B cell (primary cell): ENCODE results near the gene P2RY6. TPM values are rescaled to one million over a fixed set of nuclear protein-coding genes. Genes with fewer than 3 reads are reported as not detected.
"Not testable (repeated sequence)": the region's sequence is repeated elsewhere in the genome, so short reads cannot be mapped to it uniquely, and the experiment has no call there.

ENCODE experiments used
- ATAC-seq: fragments of 200-7000 bp; cut with Tn5 transposase; one replicate; pipeline ENCODE4 v1.10.0; 2021; ENCODE audit warnings: low read depth, mild to moderate bottlenecking, moderate number of reproducible peaks, moderate library complexity
- CTCF ChIA-PET: fragments of 350-600 bp; sonication (Branson Sonifier 250); formaldehyde crosslinking; loops from one replicate; lab custom pipeline; 2021; ENCODE audit warnings: antibody characterized with exemption, inconsistent platforms; lab: Charles Lee
- POLR2A ChIA-PET: fragments of 350-600 bp; sonication (Branson Sonifier 250); formaldehyde crosslinking; loops from one replicate; lab custom pipeline; 2021; ENCODE audit warnings: antibody characterized with exemption; lab: Charles Lee
- DNase-seq: peaks from one replicate; pipeline ENCODE4 v3.0.0; 2013
- H2AFZ ChIP-seq: 2 replicates; pipeline ENCODE4 v1.6.1; 2012; ENCODE audit warnings: mild to moderate bottlenecking, low read depth, low read length; ENCODE audit not compliant: insufficient read depth, poor library complexity, severe bottlenecking
- H3K27ac ChIP-seq, 2 donors: 1 replicate in 1 of 2; 2 replicates in 1 of 2; pipeline ENCODE4 v1.5.1; 2012 to 2013; ENCODE audit warnings: low read length in 2 of 2, mild to moderate bottlenecking in 2 of 2, moderate library complexity in 1 of 2
- H3K27me3 ChIP-seq, 4 experiments: fragments of 200-600 bp in 1 of 4; sonication (generic) in 1 of 4; replicated peaks in 1 of 4; 1 replicate in 2 of 4; 2 replicates in 2 of 4; pipeline versions ENCODE4 v1.6.1 to v1.7.0; 2013 to 2016; ENCODE audit warnings: low read length in 3 of 4, mild to moderate bottlenecking in 2 of 4, mixed read lengths in 1 of 4, moderate library complexity in 1 of 4; ENCODE audit not compliant: insufficient read depth in 4 of 4, control insufficient read depth in 3 of 4; ENCODE audit errors: control extremely low read depth in 1 of 4
- H3K36me3 ChIP-seq, 2 experiments: replicated peaks in 1 of 2; 1 replicate in 1 of 2; 2 replicates in 1 of 2; pipeline versions ENCODE4 v1.6.1 to v1.7.1; 2013; ENCODE audit warnings: low read length in 1 of 2; ENCODE audit not compliant: insufficient read depth in 2 of 2, control insufficient read depth in 1 of 2; ENCODE audit errors: control extremely low read depth in 1 of 2, extremely low read depth in 1 of 2
- H3K4me1 ChIP-seq, 2 donors: fragments of 200-600 bp in 1 of 2; sonication (generic) in 1 of 2; 1 replicate in 1 of 2; 2 replicates in 1 of 2; pipeline versions ENCODE4 v1.5.1 to v1.6.1; 2013 to 2017; ENCODE audit warnings: low read length in 2 of 2; ENCODE audit not compliant: control insufficient read depth in 2 of 2, insufficient read depth in 2 of 2
- H3K4me2 ChIP-seq: replicated peaks from 2 replicates; pipeline ENCODE3; 2012; ENCODE audit warnings: mild to moderate bottlenecking, low read depth, low read length; ENCODE audit not compliant: poor library complexity, severe bottlenecking
- H3K4me3 ChIP-seq, 5 experiments: fragments of 200-600 bp in 1 of 5; sonication (generic) in 1 of 5; 1 replicate in 3 of 5; 2 replicates in 2 of 5; pipeline versions ENCODE4 v1.5.1 to v1.7.0; 2011 to 2016; ENCODE audit warnings: low read length in 4 of 5, mild to moderate bottlenecking in 4 of 5, low read depth in 2 of 5, control low read depth in 1 of 5, moderate library complexity in 1 of 5; ENCODE audit not compliant: insufficient read depth in 1 of 5; ENCODE audit errors: control extremely low read depth in 1 of 5, extremely low read depth in 1 of 5
- H3K79me2 ChIP-seq: fragments of 200-600 bp; sonication (generic); one replicate; pipeline ENCODE4 v1.6.0; 2016; ENCODE audit warnings: low read length; ENCODE audit not compliant: control insufficient read depth, insufficient read depth
- H3K9ac ChIP-seq: fragments of 200-600 bp; sonication (generic); 2 replicates; pipeline ENCODE4 v1.6.1; 2017; ENCODE audit warnings: mild to moderate bottlenecking, low read length, moderate library complexity
- H3K9me3 ChIP-seq, 3 donors: one replicate each; pipeline versions ENCODE4 v1.6.1 to v1.7.1; 2013; ENCODE audit warnings: low read length in 2 of 3; ENCODE audit not compliant: control insufficient read depth in 2 of 3, insufficient read depth in 1 of 3; ENCODE audit errors: control extremely low read depth in 1 of 3
- H4K20me1 ChIP-seq: 2 replicates; pipeline ENCODE4 v1.6.0; 2012; ENCODE audit warnings: mild to moderate bottlenecking, low read length; ENCODE audit not compliant: insufficient read depth, control insufficient read depth, poor library complexity, severe bottlenecking
- H3K27ac Mint-ChIP-seq: one replicate; pipeline ENCODE4 v1.8.0; 2021; ENCODE audit warnings: mixed read lengths
- H3K27me3 Mint-ChIP-seq: one replicate; pipeline ENCODE4 v1.8.0; 2021; ENCODE audit warnings: mixed read lengths
- H3K4me1 Mint-ChIP-seq: one replicate; pipeline ENCODE4 v1.8.0; 2021; ENCODE audit warnings: mixed read lengths
- H3K4me3 Mint-ChIP-seq: one replicate; pipeline ENCODE4 v1.8.0; 2021; ENCODE audit warnings: mixed read lengths
- H3K9me3 Mint-ChIP-seq: one replicate; pipeline ENCODE4 v1.8.0; 2022; ENCODE audit warnings: mixed read lengths; ENCODE audit not compliant: insufficient read depth
- EZH2 ChIP-seq: IDR thresholded peaks from 2 replicates; pipeline ENCODE4 v1.6.1; 2012; ENCODE audit warnings: borderline replicate concordance, low read depth, mild to moderate bottlenecking, moderate library complexity, low read length; ENCODE audit not compliant: insufficient read depth, poor library complexity, severe bottlenecking
- WGBS: methylation state at CpG from one replicate; pipeline ENCODE4 v1.1.5; 2013; ENCODE audit warnings: missing lambda C conversion rate; ENCODE audit not compliant: insufficient coverage; 5-methylcytosine and 5-hydroxymethylcytosine counted together
- intact Hi-C: fragments of 100-400 bp; cut with micrococcal nuclease; formaldehyde crosslinking; loops from one replicate; pipeline ENCODE4 v1.10.0; 2022
- polyA plus RNA-seq: library from polyadenylated mRNA; depleted of rRNA; stranded (reverse); fragments of >200 nt; gene quantifications from 2 replicates; pipeline ENCODE4 v1.2.3, GENCODE V29; 2012
- total RNA-seq, 2 donors: library from RNA; stranded (reverse); fragments of 120-200 nt in 1 of 2; gene quantifications; 1 replicate in 1 of 2; 2 replicates in 1 of 2; pipeline versions ENCODE4 v1.2.3 to v1.2.4, GENCODE V29; 2013 to 2022
- TF ChIP-seq, protein P1 (sequence below): fragments of 200-600 bp; IDR thresholded peaks from one replicate; pipeline ENCODE4 v1.8.0; 2022; ENCODE audit warnings: antibody characterized with exemption, mild to moderate bottlenecking

Gene P2RY6
- total and polyA plus RNA-seq, 2 donors (not counting 1 experiment from before 2014, with no cell fraction given) = 0.25 TPM; not detected in 1

DNA sequence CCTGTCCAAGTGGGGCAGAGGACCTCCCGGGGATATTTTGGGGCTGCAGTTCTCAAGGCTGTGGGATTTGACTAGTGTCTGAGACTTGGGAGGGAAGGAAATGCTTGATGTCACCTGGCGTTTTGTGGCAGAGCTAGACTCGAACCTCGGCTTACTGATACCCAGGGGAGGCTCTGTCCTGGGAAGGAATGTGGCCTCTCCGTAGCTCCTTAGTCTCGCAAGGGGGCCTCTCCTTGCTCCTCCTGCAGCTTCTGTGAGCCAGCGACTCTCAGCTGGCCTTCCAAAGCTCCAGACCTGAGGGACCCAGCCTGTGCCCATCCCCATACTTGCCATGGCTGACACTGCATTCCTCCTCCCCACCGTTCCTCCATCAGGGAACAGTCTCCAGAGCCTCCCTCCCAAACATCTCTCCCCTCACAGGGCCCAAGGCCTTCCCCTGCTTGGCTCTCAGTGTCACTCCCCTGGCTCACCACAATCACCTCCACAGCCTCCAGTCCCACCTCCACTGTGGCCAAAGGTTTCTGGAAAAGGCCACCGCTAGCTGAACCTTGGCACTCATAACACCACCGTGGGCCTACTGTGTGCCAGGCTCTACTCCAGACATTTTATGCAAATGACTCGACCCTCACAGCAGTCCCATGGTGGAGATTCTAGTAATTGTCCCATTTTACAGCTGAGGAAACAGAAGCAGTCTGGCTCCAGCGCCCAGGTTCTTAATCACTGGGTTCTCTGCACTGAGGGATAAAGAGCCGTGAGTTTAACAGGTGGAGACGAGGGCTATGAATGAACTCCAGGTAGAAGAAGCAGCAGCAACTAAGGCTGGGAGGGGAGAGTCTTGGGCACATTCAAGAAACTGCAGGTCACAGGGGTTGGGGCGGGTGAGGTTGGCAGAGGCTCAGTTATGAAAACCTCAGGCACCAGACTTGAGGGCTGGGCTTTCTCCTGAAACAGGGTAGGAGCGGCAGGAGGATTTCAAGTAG is 42.0 kb upstream of the P2RY6 start:
- Mint-ChIP-seq H3K27me3 (no peaks in the 10 kb centered on the region), H3K27ac (no peak overlapping the region), H3K9me3 (no peaks in the 10 kb centered on the region), H3K4me1 (no peaks in the 10 kb centered on the region), H3K4me3 (no peak overlapping the region)
- H3K79me2 ChIP-seq = no peaks in the 10 kb centered on the region
- H3K4me3 ChIP-seq = no peak overlapping the region
- no peak for ATAC-seq
- ChIA-PET CTCF (no interaction called here), POLR2A (no interaction called here)
- no peak overlapping the region for H3K9ac ChIP-seq
- no peak overlapping the region for H2AFZ ChIP-seq
- 80% methylated on average over 14 of the region's 16 CpGs for WGBS
- H3K27me3 ChIP-seq = peaks cover 0 to under 1% (median 0%) of the 10 kb centered on the region in 4 experiments
- TF ChIP-seq, protein P1, sequence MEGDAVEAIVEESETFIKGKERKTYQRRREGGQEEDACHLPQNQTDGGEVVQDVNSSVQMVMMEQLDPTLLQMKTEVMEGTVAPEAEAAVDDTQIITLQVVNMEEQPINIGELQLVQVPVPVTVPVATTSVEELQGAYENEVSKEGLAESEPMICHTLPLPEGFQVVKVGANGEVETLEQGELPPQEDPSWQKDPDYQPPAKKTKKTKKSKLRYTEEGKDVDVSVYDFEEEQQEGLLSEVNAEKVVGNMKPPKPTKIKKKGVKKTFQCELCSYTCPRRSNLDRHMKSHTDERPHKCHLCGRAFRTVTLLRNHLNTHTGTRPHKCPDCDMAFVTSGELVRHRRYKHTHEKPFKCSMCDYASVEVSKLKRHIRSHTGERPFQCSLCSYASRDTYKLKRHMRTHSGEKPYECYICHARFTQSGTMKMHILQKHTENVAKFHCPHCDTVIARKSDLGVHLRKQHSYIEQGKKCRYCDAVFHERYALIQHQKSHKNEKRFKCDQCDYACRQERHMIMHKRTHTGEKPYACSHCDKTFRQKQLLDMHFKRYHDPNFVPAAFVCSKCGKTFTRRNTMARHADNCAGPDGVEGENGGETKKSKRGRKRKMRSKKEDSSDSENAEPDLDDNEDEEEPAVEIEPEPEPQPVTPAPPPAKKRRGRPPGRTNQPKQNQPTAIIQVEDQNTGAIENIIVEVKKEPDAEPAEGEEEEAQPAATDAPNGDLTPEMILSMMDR = no peak
- no peak for TF ChIP-seq EZH2
- no peak overlapping the region for H3K4me2 ChIP-seq
- intact Hi-C loops = no loop called here
- no peaks in the 10 kb centered on the region for H4K20me1 ChIP-seq
- no peaks in the 10 kb centered on the region for H3K4me1 ChIP-seq
- no peak for DNase-seq
- no peaks in the 10 kb centered on the region for H3K9me3 ChIP-seq
- no peaks in the 10 kb centered on the region for H3K36me3 ChIP-seq
- no peak overlapping the region for H3K27ac ChIP-seq

DNA sequence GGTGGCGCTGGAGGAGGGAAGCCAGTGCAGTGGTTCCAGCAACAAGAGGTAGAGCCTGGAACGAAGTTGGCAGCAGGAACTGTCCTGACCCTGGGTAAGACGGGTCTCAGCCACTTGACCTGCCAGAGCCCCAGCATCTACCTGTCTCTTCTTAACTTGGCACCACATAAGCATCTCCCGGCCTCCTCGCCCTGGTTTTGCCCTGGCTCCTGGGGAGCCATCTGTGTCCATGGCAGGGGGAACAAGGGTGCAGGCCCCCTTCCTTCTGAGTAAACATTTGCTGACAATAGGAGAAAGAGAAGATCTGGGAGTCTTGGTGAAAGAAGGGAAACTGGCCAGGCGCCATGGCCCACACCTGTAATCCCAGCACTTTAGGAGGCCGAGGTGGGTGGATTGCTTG is 41.2 kb upstream of the P2RY6 start:
- WGBS = 100% methylated on average over 5 of the region's 7 CpGs
- H3K9ac ChIP-seq = no peak overlapping the region
- no peak overlapping the region for H3K4me3 ChIP-seq
- Mint-ChIP-seq H3K4me1 (no peaks in the 10 kb centered on the region), H3K27me3 (no peaks in the 10 kb centered on the region), H3K9me3 (no peaks in the 10 kb centered on the region), H3K27ac (no peak overlapping the region), H3K4me3 (no peak overlapping the region)
- H3K79me2 ChIP-seq = no peaks in the 10 kb centered on the region
- CTCF ChIA-PET = interaction anchor here (0.8 to 0.9 kb wide), 2 partner anchors 45 to 46 kb away, joined by 3 read pairs; no protein-coding TSS in a partner anchor
- H3K27me3 ChIP-seq = no peaks in the 10 kb centered on the region
- POLR2A ChIA-PET = no interaction called here
- DNase-seq (no peak), ATAC-seq (no peak)
- H3K4me1 ChIP-seq = no peaks in the 10 kb centered on the region
- TF ChIP-seq, protein P1 = no peak
- TF ChIP-seq EZH2 = no peak
- H2AFZ ChIP-seq = no peak overlapping the region
- no peaks in the 10 kb centered on the region for H4K20me1 ChIP-seq
- no peak overlapping the region for H3K27ac ChIP-seq
- intact Hi-C loops = no loop called here
- no peaks in the 10 kb centered on the region for H3K36me3 ChIP-seq
- no peaks in the 10 kb centered on the region for H3K9me3 ChIP-seq
- H3K4me2 ChIP-seq = no peak overlapping the region

DNA sequence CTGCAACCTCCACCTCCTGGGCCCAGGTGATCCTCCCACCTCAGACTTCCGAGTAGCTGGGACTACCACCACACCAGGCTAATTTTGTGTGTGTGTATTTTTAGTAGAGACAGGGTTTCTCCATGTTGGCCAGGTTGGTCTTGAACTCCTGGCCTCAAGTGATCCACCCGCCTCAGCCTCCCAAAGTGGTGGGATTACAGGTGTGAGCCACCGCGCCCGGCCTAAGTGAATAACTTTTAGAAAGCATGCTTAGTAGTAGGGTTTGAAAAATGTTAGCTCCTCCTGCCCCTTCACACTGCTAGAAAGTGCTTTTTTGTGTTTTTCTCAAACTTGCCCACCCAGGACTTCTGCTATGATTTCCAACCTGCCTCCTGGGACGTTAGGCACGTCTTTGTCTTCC is 39.7 kb upstream of the P2RY6 start:
- H3K9ac ChIP-seq, H3K4me3 ChIP-seq, ATAC-seq, H3K27me3 ChIP-seq, H3K4me2 ChIP-seq, H3K79me2 ChIP-seq, POLR2A ChIA-PET, H3K4me3 Mint-ChIP-seq, H3K4me1 Mint-ChIP-seq, DNase-seq, H3K27ac ChIP-seq, H2AFZ ChIP-seq, H3K27ac Mint-ChIP-seq, H4K20me1 ChIP-seq, H3K9me3 Mint-ChIP-seq, H3K9me3 ChIP-seq, intact Hi-C loops, H3K36me3 ChIP-seq, H3K27me3 Mint-ChIP-seq, H3K4me1 ChIP-seq: not testable (repeated sequence)
- CTCF ChIA-PET = interaction anchor here (1.7 to 14.1 kb wide), 2 partner anchors 46 to 54 kb away, joined by 7 to 281 read pairs; no protein-coding TSS in a partner anchor
- no CpG with 5 or more reads among the region's 7 CpGs for WGBS
